ENCODE measurements around the gene WDR33. TPM values are rescaled to one million over a fixed set of nuclear protein-coding genes. Genes with fewer than 3 reads are reported as not detected.

Gene WDR33
- total RNA-seq, 1 donor from 2014 or later = 28.8 TPM

GRCh38 chr2:127721978-127722355 lies 89.0 kb downstream of the WDR33 start:
- no peak for DNase-seq (ENCODE audit: low read depth)

- DNase-seq (ENCODE audit: low read depth) = peak; percentile 85
Observed at GRCh38 chr2:127721311-127721977, 89.5 kb downstream of the WDR33 start.

- DNase-seq (ENCODE audit: low read depth) = no peak
Observed at GRCh38 chr2:127719301-127720218, 91.4 kb downstream of the WDR33 start.

GRCh38 chr2:127718271-127718670 lies 92.7 kb downstream of the WDR33 start:
- DNase-seq (ENCODE audit: low read depth) = no peak

GRCh38 chr2:127715778-127716449 lies 95.1 kb downstream of the WDR33 start:
- DNase-seq (ENCODE audit: low read depth) = no peak

- no peak for DNase-seq (ENCODE audit: low read depth)
Observed at GRCh38 chr2:127713562-127713961, 97.4 kb downstream of the WDR33 start.

- no peak for DNase-seq (ENCODE audit: low read depth)
Observed at GRCh38 chr2:127712999-127713398, 98.0 kb downstream of the WDR33 start.

- DNase-seq (ENCODE audit: low read depth) = no peak
Observed at GRCh38 chr2:127709336-127709735, 101.6 kb downstream of the WDR33 start.

GRCh38 chr2:127707890-127708648 lies 102.9 kb downstream of the WDR33 start:
- peak; percentile 8 for DNase-seq (ENCODE audit: low read depth)

GRCh38 chr2:127706215-127706990 lies 104.6 kb downstream of the WDR33 start:
- no peak for DNase-seq (ENCODE audit: low read depth)

- DNase-seq (ENCODE audit: low read depth) = no peak
Observed at GRCh38 chr2:127705391-127706065, 105.4 kb downstream of the WDR33 start.

- DNase-seq (ENCODE audit: low read depth) = no peak
Observed at GRCh38 chr2:127704641-127705390, 106.2 kb downstream of the WDR33 start.

- DNase-seq (ENCODE audit: low read depth) = no peak
Observed at GRCh38 chr2:127703282-127703681, 107.7 kb downstream of the WDR33 start.

- no peak for DNase-seq (ENCODE audit: low read depth)
Observed at GRCh38 chr2:127702395-127703009, 108.5 kb downstream of the WDR33 start.

GRCh38 chr2:127701651-127702394 lies 109.1 kb downstream of the WDR33 start:
- peak; percentile 78 for DNase-seq (ENCODE audit: low read depth)

GRCh38 chr2:127701193-127701650 lies 109.7 kb downstream of the WDR33 start, which contains the start of gene SFT2D3:
Gene SFT2D3 (plus strand): TSS chr2:127701497. CDS start chr2:127701529, 32 bp downstream.
- DNase-seq (ENCODE audit: low read depth) = peak; percentile 92

- DNase-seq (ENCODE audit: low read depth) = peak; percentile 59
Observed at GRCh38 chr2:127700527-127701192, 110.3 kb downstream of the WDR33 start.

Measured in myocyte (in vitro differentiated cells).